ENCODE data around the gene CNOT11. TPM values are rescaled to one million over a fixed set of nuclear protein-coding genes. Genes with fewer than 3 reads are reported as not detected.
"Not testable (repeated sequence)": the region's sequence is repeated elsewhere in the genome, so short reads cannot be mapped to it uniquely, and the experiment has no call there.

Gene CNOT11
- total RNA-seq, 6 experiments from 2014 or later = 17.0 to 28.5 (median 21.5) TPM

DNA sequence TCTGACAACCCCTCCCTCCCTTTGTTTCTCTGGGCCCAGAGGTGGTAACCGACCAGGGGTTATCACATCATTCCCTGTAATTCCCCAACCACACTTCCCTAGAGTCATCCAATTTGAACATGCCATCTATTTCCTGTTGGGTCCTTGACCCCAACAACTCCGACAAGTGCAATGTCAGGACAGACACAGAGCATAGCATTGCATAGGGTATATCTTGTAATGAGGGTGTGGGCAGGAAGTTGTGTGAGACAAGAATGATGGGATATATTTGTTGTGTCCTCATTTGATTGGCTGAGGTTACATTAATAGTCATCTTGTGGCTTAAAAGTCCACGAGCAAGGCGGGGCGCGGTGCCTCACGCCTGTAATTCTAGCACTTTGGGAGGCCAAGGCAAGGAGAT is 33.4 kb upstream of the CNOT11 start:
- Histone ChIP-seq H3K4me1 (no peaks in the 10 kb centered on the region), H3K4me3 (no peak overlapping the region), H3K27ac (no peak overlapping the region), H3K36me3 (no peaks in the 10 kb centered on the region), H3K27me3 (no peaks in the 10 kb centered on the region), H3K9me3 (no peaks in the 10 kb centered on the region)
- no peak for TF ChIP-seq POLR2A (IDR thresholded peaks at IDR 0.05)
- TF ChIP-seq, protein P1, sequence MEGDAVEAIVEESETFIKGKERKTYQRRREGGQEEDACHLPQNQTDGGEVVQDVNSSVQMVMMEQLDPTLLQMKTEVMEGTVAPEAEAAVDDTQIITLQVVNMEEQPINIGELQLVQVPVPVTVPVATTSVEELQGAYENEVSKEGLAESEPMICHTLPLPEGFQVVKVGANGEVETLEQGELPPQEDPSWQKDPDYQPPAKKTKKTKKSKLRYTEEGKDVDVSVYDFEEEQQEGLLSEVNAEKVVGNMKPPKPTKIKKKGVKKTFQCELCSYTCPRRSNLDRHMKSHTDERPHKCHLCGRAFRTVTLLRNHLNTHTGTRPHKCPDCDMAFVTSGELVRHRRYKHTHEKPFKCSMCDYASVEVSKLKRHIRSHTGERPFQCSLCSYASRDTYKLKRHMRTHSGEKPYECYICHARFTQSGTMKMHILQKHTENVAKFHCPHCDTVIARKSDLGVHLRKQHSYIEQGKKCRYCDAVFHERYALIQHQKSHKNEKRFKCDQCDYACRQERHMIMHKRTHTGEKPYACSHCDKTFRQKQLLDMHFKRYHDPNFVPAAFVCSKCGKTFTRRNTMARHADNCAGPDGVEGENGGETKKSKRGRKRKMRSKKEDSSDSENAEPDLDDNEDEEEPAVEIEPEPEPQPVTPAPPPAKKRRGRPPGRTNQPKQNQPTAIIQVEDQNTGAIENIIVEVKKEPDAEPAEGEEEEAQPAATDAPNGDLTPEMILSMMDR (IDR thresholded peaks at IDR 0.05) = no peak
- intact Hi-C loops (cut with DNase I) = no loop called here
- no peak for DNase-seq
- 82% methylated on average over 7 of the region's 7 CpGs for WGBS (ENCODE audit: insufficient coverage, low coverage, low lambda C conversion rate, missing lambda C conversion rate)
- ATAC-seq = no peak

GRCh38 chr2:101220091-101220490 is 32.6 kb upstream of the CNOT11 start:
- H3K9me3 ChIP-seq; DNase-seq; H3K4me1 ChIP-seq; intact Hi-C loops (cut with DNase I); H3K27me3 ChIP-seq; H3K27ac ChIP-seq; ATAC-seq; H3K36me3 ChIP-seq; H3K4me3 ChIP-seq: not testable (repeated sequence)
- WGBS (ENCODE audit: insufficient coverage, low coverage, low lambda C conversion rate, missing lambda C conversion rate) = no CpG with 5 or more reads among the region's 7 CpGs

DNA sequence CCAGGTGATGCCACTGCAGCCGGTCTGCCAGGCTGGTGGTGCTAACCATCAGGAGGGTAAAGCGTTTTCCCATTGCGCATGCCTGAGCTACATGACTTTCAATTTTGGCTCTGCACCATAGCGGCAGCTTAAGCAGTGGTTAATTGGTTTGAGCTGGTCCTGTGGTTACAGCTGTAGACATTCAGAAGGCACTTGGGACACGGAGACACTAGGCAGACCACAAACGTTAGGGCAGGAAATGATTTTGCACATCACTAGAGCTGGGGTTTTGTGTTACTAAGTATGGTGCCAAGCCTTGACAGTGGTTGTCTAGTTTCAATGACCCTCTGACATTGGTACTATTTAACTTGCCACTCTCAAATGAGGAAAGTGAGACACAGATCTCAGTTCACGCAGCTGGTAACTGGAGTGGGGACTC is 28.9 kb upstream of the CNOT11 start:
- Histone ChIP-seq H3K9me3 (no peaks in the 10 kb centered on the region), H3K27me3 (no peaks in the 10 kb centered on the region), H3K36me3 (no peaks in the 10 kb centered on the region), H3K4me1 (no peaks in the 10 kb centered on the region), H3K4me3 (no peak overlapping the region), H3K27ac (no peak overlapping the region)
- peak in 1 of 4 donors; percentile 17 for ATAC-seq
- no peak for DNase-seq
- no peak for TF ChIP-seq POLR2A (IDR thresholded peaks at IDR 0.05)
- TF ChIP-seq, protein P1 (IDR thresholded peaks at IDR 0.05) = no peak
- 49% methylated on average over 2 of the region's 7 CpGs for WGBS (ENCODE audit: insufficient coverage, low coverage, low lambda C conversion rate, missing lambda C conversion rate)
- intact Hi-C loops (cut with DNase I) = no loop called here

DNA sequence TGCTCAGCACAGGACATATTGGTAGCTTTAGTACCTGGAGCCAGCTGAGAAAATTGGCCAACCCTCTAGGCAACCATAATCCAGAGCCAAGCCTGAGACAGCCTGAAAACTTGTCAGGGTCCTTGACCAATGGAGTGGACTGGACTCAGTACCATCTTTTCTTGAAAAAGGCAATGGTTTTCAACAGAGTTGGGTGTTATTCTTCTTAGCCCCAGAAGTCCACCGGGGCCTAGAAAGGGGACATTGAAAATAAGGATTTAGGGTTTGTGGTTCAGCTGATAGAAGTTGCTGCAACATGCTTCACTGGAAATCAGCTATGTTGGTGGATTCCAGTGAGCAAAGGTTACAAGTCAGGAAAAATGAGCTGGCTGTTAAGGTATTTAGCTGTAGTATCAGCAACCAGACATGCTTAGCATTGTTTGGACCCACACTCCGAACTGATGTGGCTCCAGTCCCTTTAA is 22.1 kb upstream of the CNOT11 start:
- intact Hi-C loops (cut with DNase I) = no loop called here
- TF ChIP-seq POLR2A (IDR thresholded peaks at IDR 0.05) = peak; percentile 51
- TF ChIP-seq, protein P1 (IDR thresholded peaks at IDR 0.05) = no peak
- ATAC-seq (peak; percentile 68 to 82 (median 74)), DNase-seq (no peak)
- H3K27me3 ChIP-seq = no peaks in the 10 kb centered on the region
- H3K27ac ChIP-seq = peak overlapping the region; percentile 1 to 49 (median 33)
- peaks cover 0 to 31% (median 16%) of the 10 kb centered on the region in 4 donors for H3K4me1 ChIP-seq
- H3K4me3 ChIP-seq = no peak overlapping the region
- WGBS (ENCODE audit: insufficient coverage, low coverage, low lambda C conversion rate, missing lambda C conversion rate) = 41% methylated on average over 2 of the region's 2 CpGs
- H3K9me3 ChIP-seq = no peaks in the 10 kb centered on the region
- H3K36me3 ChIP-seq = no peaks in the 10 kb centered on the region

- Histone ChIP-seq H3K9me3 (no peaks in the 10 kb centered on the region), H3K27me3 (no peaks in the 10 kb centered on the region), H3K36me3 (no peaks in the 10 kb centered on the region), H3K4me3 (no peak overlapping the region), H3K27ac (peak overlapping the region in 2 of 3 donors; percentile 1 to 49), H3K4me1 (peaks cover 0 to 31% (median 16%) of the 10 kb centered on the region in 4 donors)
- ATAC-seq (no peak), DNase-seq (no peak)
- intact Hi-C loops (cut with DNase I) = no loop called here
- TF ChIP-seq, protein P1 (IDR thresholded peaks at IDR 0.05) = no peak
- 58% methylated on average over 1 of the region's 1 CpG for WGBS (ENCODE audit: insufficient coverage, low coverage, low lambda C conversion rate, missing lambda C conversion rate)
Measured at GRCh38 chr2:101231240-101231639, 21.4 kb upstream of the CNOT11 start.

All from right lobe of liver (tissue), 6 donors.